ENCODE measurements around the gene RDX.
A peak's percentile ranks its signal among the peaks of the same experiment; 100 is the strongest.

The RDX gene

DNA sequence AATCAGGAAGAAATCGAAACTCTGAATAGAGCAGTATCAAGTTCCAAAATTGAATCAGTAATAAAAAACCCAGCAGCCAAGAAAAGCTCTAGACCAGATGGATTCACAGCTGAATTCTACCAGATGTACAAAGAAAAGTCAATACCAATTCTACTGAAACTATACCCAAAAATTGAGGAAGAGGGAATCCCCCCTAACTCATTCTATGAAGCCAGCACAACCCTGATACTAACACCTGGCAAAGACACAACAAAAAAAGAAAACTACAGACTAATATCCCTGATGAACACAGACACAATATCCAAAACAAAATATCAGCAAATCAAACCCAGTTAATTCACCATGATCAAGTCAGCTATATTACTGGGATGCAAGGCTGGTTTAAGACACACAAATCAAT, 105.5 kb downstream of the RDX start:
- H3K36me3 ChIP-seq (ENCODE audit: low read depth) = no peaks in the 10 kb centered on the region
- TF ChIP-seq, protein P1, sequence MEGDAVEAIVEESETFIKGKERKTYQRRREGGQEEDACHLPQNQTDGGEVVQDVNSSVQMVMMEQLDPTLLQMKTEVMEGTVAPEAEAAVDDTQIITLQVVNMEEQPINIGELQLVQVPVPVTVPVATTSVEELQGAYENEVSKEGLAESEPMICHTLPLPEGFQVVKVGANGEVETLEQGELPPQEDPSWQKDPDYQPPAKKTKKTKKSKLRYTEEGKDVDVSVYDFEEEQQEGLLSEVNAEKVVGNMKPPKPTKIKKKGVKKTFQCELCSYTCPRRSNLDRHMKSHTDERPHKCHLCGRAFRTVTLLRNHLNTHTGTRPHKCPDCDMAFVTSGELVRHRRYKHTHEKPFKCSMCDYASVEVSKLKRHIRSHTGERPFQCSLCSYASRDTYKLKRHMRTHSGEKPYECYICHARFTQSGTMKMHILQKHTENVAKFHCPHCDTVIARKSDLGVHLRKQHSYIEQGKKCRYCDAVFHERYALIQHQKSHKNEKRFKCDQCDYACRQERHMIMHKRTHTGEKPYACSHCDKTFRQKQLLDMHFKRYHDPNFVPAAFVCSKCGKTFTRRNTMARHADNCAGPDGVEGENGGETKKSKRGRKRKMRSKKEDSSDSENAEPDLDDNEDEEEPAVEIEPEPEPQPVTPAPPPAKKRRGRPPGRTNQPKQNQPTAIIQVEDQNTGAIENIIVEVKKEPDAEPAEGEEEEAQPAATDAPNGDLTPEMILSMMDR (IDR thresholded peaks at IDR 0.05; ENCODE audit: poor library complexity, severe bottlenecking) = no peak

DNA sequence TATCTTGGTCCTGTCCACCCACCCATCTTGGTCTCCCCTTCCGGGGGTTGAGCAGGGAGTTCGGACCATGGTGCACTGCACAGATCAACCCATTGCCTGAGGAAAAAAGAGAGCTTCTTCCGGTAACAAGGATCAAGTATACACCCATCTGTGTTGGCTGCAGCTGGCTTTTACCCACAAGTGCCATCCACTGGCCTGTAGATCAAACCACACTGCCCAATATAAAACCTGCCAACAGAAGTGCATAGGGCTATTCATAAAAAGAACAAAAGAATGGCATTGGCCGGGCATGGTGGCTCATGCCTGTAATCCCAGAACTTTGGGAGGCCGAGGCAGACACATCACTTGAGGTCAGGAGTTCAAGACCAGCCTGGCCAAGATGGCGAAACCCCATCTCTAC, 108.7 kb downstream of the RDX start:
- Histone ChIP-seq H3K4me1 (ENCODE audit: insufficient read depth, poor library complexity, severe bottlenecking) (peaks cover 29% of the 10 kb centered on the region), H3K4me3 (ENCODE audit: severe bottlenecking) (no peak overlapping the region), H3K27me3 (ENCODE audit: insufficient read depth, poor library complexity, severe bottlenecking) (no peaks in the 10 kb centered on the region), H3K36me3 (ENCODE audit: low read depth) (no peaks in the 10 kb centered on the region), H3K27ac (ENCODE audit: poor library complexity, severe bottlenecking) (no peak overlapping the region), H3K9me3 (ENCODE audit: severe bottlenecking) (no peaks in the 10 kb centered on the region)
- DNase-seq (ENCODE audit: low spot score) (no peak), ATAC-seq (ENCODE audit: low read depth) (no peak)
- TF ChIP-seq, protein P1 (IDR thresholded peaks at IDR 0.05; ENCODE audit: poor library complexity, severe bottlenecking) = no peak

More for the DNA sequence above, 105.5 kb downstream of the RDX start:
- no peak overlapping the region for H3K27ac ChIP-seq (ENCODE audit: poor library complexity, severe bottlenecking)
- H3K9me3 ChIP-seq (ENCODE audit: severe bottlenecking) = no peaks in the 10 kb centered on the region
- no peak overlapping the region for H3K4me3 ChIP-seq (ENCODE audit: severe bottlenecking)
- peaks cover 23% of the 10 kb centered on the region for H3K4me1 ChIP-seq (ENCODE audit: insufficient read depth, poor library complexity, severe bottlenecking)
- DNase-seq (ENCODE audit: low spot score) (no peak), ATAC-seq (ENCODE audit: low read depth) (no peak)
- H3K27me3 ChIP-seq (ENCODE audit: insufficient read depth, poor library complexity, severe bottlenecking) = no peaks in the 10 kb centered on the region

DNA sequence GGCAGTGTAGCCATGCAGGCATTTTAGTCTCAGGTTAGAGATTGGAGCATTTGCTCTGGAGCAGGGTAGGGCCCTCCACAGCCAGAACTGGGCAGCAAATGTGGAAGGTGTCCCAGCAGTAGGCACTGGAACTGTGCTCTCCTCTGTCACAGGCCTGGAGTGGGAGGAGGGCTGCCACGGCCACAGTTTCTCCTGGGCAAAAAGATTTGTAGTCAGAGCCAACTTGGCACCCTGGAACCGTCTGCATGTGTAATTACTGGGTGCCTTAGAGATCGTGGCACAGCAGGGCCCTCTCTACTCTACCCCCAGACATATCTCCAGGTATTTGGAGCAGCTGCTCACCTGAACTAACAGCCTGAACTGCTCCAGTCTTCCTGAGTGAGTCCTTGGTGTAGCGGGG, 109.5 kb downstream of the RDX start:
- H3K9me3 ChIP-seq (ENCODE audit: severe bottlenecking) = no peaks in the 10 kb centered on the region
- TF ChIP-seq, protein P1 (IDR thresholded peaks at IDR 0.05; ENCODE audit: poor library complexity, severe bottlenecking) = no peak
- DNase-seq (ENCODE audit: low spot score) = no peak
- peak overlapping the region; percentile 91 for H3K27ac ChIP-seq (ENCODE audit: poor library complexity, severe bottlenecking)
- no peaks in the 10 kb centered on the region for H3K27me3 ChIP-seq (ENCODE audit: insufficient read depth, poor library complexity, severe bottlenecking)
- no peak for ATAC-seq (ENCODE audit: low read depth)
- H3K4me3 ChIP-seq (ENCODE audit: severe bottlenecking) = no peak overlapping the region
- H3K4me1 ChIP-seq (ENCODE audit: insufficient read depth, poor library complexity, severe bottlenecking) = peaks cover 34% of the 10 kb centered on the region
- no peaks in the 10 kb centered on the region for H3K36me3 ChIP-seq (ENCODE audit: low read depth)

DNA sequence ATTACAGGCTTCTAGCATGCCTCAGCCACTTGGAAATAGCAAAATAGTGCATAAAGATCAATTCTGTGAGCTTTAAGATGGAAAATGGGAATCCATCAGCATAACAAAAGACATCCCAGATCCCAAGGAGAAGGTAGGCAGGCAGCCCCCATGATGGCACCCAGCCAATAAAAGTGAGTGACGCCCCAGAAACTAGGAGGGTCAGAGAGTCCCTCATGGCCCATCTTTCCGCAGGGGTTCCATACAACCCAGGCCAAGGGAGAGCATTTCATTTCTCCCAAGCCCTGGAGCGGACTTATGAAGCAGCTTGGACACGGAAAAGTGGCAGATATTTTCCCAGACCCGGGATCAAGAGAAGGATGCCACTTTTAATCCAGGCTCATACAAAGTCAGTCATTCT, 110.0 kb downstream of the RDX start:
- Histone ChIP-seq H3K4me3 (ENCODE audit: severe bottlenecking) (no peak overlapping the region), H3K36me3 (ENCODE audit: low read depth) (no peaks in the 10 kb centered on the region), H3K27me3 (ENCODE audit: insufficient read depth, poor library complexity, severe bottlenecking) (no peaks in the 10 kb centered on the region), H3K9me3 (ENCODE audit: severe bottlenecking) (no peaks in the 10 kb centered on the region), H3K27ac (ENCODE audit: poor library complexity, severe bottlenecking) (peak overlapping the region; percentile 91), H3K4me1 (ENCODE audit: insufficient read depth, poor library complexity, severe bottlenecking) (peaks cover 34% of the 10 kb centered on the region)
- no peak for ATAC-seq (ENCODE audit: low read depth)
- TF ChIP-seq, protein P1 (IDR thresholded peaks at IDR 0.05; ENCODE audit: poor library complexity, severe bottlenecking) = no peak
- no peak for DNase-seq (ENCODE audit: low spot score)

DNA sequence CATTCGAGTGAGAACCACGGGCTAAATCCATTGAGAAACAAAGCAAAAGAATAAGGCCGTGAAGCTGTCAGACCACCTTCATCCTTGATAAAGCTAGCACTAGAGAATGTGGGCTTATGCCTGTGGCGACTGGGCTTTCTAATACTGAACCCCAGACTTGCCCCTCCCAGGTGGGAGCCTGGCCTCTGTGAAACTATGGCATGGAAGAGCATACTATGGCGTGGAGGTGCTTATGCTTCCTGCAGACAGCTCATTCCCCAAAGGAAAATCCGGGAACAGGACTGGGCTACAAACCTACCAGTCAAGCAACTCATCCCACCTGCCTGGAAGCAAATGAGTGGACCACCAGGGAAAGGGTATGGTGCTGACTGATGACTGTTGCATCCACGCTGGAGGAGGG, 110.8 kb downstream of the RDX start:
- no peak for ATAC-seq (ENCODE audit: low read depth)
- TF ChIP-seq, protein P1 (IDR thresholded peaks at IDR 0.05; ENCODE audit: poor library complexity, severe bottlenecking) = no peak

More for the DNA sequence above, 110.8 kb downstream of the RDX start:
- Histone ChIP-seq H3K9me3 (ENCODE audit: severe bottlenecking) (no peaks in the 10 kb centered on the region), H3K27ac (ENCODE audit: poor library complexity, severe bottlenecking) (peak overlapping the region; percentile 91), H3K4me3 (ENCODE audit: severe bottlenecking) (no peak overlapping the region), H3K36me3 (ENCODE audit: low read depth) (no peaks in the 10 kb centered on the region), H3K27me3 (ENCODE audit: insufficient read depth, poor library complexity, severe bottlenecking) (no peaks in the 10 kb centered on the region), H3K4me1 (ENCODE audit: insufficient read depth, poor library complexity, severe bottlenecking) (peaks cover 34% of the 10 kb centered on the region)
- no peak for DNase-seq (ENCODE audit: low spot score)
